22Rv1 (cell line): Measurements from ENCODE around the gene PIGX.
"Not testable (repeated sequence)": the region's sequence is repeated elsewhere in the genome, so short reads cannot be mapped to it uniquely, and the experiment has no call there.

Experiments used
- ZFX ChIP-seq: fragments of 450-650 bp; IDR thresholded peaks from 2 replicates; pipeline ENCODE4 v1.6.1; 2017; ENCODE audit warnings: antibody characterized with exemption, borderline replicate concordance
- TF ChIP-seq, protein P1 (sequence below): fragments of 450-650 bp; IDR thresholded peaks from 2 replicates; pipeline ENCODE4 v1.5.1; 2017; ENCODE audit warnings: mild to moderate bottlenecking

DNA sequence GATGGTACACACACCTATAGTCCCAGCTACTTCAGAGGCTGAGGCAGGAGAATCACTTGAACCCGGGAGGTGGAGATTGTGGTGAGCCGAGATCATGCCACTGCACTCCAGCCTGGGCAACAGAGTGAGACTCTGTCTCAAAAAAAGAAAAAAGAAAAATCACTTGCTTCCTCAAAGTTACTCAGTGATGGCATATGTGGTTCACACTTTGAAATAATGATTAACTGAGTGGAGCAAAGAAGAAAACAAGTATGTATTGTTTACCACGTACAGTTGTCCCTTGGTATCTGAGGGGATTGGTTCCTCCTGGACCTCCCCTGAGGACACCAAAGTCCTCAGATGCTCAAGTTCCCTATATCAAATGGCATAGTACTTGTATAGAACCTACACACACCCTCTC, 5.0 kb downstream of the PIGX start:
- TF ChIP-seq, protein P1, sequence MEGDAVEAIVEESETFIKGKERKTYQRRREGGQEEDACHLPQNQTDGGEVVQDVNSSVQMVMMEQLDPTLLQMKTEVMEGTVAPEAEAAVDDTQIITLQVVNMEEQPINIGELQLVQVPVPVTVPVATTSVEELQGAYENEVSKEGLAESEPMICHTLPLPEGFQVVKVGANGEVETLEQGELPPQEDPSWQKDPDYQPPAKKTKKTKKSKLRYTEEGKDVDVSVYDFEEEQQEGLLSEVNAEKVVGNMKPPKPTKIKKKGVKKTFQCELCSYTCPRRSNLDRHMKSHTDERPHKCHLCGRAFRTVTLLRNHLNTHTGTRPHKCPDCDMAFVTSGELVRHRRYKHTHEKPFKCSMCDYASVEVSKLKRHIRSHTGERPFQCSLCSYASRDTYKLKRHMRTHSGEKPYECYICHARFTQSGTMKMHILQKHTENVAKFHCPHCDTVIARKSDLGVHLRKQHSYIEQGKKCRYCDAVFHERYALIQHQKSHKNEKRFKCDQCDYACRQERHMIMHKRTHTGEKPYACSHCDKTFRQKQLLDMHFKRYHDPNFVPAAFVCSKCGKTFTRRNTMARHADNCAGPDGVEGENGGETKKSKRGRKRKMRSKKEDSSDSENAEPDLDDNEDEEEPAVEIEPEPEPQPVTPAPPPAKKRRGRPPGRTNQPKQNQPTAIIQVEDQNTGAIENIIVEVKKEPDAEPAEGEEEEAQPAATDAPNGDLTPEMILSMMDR = not testable (repeated sequence)
- not testable (repeated sequence) for TF ChIP-seq ZFX
